Stimulated activated CD4-positive, alpha-beta T cell treated with anti-CD3 and anti-CD28 coated beads, Interleukin-4, amount 100 ng/mL, for 24 hours (primary cell): ENCODE measurements around the gene SCG2.
"Not testable (repeated sequence)": the region's sequence is repeated elsewhere in the genome, so short reads cannot be mapped to it uniquely, and the experiment has no call there.

ENCODE experiments used
- DNase-seq: peaks from one replicate; pipeline ENCODE4 v3.0.0-alpha.2; 2020

The SCG2 gene

DNA sequence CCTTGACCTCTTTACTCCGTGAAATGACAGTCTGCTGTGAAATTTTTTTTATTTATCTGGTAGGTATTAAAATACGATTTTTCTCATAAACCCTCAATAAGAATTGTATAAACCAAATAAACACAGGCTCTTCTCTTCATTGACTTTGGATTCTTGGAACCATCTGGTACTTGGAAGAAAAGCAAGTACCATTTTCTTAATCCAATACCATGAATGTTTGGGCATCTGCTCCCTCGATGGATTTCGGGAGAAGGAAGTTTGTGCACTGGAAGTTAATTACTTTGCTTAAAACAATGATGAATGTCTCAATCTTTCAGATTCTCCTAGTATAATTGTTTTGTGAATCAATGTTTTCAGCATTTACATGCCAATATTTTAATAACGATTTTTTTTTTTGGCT, 5.3 kb upstream of the SCG2 start:
- no peak for DNase-seq

DNA sequence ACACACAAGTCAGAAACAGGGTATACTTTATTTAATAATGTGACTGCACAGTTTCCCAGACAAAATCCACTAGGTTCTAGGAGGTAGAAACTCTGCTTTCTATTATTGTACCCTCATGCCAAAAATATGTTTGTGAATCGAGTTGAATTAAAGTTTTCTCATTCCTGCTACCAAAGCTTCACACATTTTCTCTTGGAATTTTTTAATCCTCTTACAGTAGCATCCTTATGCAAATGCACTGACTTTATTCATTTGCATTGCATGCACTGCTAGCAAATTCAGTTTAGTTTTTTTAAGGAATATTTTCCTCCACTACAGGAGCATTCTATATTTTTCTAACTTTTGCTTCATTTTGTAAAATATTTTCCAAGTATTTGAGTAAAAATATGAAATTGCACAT, 4.8 kb upstream of the SCG2 start:
- no peak for DNase-seq

DNA sequence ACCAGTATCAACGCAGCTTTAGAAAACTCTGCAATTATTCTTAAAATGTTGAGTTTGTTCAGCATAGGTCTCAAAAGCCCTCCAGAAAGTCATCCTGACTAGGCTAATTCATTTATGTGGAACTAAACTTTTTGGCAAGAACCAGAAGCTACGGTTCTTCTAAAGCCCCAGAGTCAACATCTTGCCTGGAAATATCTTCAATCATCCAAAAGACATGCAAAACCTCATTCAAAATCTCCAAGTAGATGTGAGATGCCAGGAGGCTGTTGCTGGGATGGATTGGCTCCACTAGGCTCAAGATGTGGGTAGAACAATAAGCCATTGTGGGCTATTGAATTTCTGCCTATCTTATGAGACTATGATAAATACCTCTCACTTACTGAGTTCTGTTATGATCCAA, 2.1 kb upstream of the SCG2 start:
- no peak for DNase-seq

DNA sequence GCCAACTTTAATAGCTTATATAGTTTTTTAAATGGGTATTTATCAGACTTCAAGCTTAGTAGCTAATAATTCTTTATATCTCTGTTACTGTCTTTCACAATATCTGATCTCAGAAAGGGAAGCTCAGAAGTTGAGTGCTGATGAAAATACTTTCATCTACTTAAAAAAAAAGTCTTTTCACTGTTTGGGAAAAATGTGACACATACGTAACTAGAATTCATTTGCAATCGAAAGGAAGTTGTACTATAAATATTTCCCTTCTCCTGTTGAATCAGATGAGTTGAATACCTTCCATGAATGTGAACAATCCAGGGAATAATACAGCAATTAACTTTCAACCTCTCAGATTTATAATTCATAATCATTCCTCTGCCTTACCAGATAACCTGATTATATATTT, 811 bp upstream of the SCG2 start:
- no peak for DNase-seq

DNA sequence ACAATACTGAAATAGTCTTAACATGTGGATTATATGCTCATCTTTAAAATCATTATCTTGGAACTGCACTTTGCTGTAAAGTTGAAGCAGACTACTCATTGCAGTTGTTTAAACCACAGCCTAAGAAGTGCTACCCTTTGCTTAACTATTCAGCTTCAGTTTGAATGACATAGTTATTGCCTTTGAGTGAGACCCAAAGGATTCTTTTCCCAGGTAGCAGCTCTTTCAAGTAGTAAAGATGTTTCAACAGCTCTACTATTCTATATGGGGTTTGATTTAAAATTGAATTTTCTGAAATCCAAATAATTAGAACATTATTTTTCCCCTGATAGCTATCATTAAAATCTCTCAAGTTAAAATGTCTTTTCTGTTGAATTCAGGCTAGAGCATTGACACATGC, 1.1 kb downstream of the SCG2 start:
- no peak for DNase-seq

DNA sequence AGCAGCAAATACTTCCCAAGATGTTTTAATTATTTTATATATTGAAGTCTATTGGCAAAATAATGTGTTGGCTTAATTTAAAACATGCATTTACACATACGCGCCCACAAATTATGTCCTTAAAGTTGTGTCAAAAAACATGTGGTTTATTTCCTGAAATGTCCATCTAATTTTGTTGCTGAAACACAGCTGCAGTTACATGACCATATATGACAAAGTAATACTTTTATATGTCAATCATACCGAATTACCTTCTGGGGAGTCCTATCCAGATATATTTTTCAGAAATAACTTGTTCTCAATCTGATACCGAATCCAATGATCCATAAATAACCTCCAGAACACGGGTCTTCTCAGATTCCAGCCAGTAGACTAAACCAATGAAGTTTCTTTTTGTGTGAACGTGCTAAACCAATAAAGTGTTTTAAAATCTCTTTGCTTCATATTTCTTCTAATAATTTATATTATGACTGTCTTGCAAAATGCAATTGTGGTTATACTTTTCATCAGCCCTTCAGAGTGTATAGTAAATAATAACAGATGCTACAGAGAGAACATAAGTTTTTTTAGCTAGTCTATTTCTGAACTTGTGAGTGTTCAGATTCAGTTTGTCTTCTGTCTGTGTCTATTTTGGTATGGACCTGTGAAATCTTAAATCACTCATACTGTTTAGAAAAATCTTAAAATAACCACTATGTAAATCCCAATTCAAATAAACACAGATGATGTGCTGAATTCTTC, 2.4 kb downstream of the SCG2 start:
- no peak for DNase-seq

DNA sequence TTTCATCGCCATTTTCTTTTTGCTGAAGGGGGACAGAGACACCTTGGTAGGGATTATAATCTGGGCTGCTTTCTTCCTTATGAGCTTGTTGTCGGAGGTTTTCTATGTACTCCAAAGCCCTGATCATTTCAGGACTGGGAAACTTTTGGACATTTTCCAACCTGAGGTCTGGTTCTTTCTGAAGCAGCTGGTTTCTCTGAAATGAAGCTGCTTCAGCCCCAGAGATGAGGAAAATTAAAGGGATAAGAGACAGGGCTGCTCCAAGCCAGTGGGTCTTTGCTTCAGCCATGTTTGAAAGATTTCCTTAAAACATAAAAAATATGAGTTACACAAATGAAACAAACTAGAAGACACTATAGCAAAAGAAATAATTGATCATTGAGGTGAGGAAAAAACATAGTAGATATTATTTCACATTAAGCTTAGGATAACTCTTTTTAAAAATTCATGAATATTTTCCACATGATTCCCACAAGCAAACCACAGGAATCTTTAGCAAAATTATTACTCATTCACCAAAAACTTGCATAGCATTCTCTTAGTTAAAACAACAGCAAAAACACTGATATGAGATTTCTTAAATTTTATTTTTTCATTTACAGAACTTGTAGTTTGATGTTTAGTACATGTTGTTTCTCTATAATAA, 3.0 kb downstream of the SCG2 start:
- DNase-seq: no peak

DNA sequence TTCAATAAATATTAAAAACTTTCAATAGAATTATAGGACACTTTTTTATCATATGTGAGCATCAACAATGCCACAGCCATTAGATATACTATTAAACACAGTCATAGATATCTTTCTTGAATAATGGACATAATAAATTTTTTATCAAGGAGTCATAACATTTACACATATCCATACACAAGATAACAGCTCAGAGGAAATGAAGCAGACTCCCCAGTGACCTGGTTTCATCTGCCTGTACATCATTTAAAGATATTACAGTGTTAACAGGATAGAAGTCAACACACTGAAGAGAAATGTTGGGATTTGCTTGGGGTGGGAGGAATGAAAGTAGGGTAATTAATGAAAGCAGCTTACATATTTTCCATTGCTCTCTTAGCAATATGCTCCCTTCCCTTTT, 5.1 kb downstream of the SCG2 start:
- no peak for DNase-seq

DNA sequence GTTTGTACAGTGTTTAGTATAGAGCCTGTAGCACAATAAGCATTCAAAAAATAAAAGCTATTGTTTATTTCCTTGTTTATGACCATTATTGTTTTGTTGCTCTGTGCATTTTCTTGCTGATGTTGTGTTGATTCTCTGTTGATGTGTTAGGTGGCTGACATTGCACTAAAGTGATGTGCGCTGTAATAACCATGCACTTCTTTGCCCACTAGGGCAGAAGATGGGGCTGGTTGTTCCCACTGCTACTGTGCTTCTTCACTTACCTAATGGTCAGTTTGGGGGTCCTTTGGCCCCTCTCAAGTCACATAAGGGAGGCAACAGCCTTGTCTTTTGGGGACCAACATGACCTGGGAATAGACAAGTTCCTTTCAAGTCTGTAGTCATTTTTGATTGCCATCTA, 6.0 kb downstream of the SCG2 start:
- no peak for DNase-seq

DNA sequence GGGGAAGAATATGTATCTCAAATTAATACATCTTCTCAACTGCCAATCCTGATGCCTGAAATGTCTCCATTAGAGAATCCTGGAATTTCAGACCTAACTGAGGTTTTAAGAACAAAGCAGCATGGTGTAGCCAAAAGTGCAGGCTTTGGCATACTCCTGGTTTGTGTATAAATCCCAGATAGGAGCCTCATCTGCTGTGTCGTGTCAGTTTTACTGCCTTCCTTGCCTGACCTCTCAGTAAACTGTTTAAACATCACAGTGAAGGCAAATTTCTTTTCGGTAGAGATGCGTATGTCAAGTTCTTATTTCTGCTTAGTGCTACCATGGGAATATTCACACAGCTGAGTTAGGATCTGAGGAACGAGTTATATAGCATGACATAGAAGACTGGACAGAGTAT, 7.3 kb downstream of the SCG2 start:
- no peak for DNase-seq

DNA sequence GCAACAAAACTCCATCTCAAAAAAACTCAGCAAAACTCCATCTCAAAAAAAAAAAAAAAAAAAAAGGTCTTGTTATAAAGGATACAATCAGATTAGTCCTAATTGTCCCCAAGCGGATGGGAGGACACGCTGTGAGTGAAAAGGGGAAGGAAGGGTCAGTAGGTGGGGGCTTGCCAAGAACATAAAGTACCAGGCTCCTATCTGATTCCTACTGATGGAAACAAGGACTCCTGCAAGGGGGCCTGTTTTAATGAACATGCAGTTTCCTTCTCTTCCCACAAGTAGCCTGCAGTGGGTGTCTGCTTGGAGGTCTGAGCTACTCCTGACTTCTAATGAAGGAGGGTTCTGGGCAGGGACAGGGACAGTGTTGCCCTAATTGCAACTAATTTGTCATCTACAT, 7.9 kb downstream of the SCG2 start:
- no peak for DNase-seq

DNA sequence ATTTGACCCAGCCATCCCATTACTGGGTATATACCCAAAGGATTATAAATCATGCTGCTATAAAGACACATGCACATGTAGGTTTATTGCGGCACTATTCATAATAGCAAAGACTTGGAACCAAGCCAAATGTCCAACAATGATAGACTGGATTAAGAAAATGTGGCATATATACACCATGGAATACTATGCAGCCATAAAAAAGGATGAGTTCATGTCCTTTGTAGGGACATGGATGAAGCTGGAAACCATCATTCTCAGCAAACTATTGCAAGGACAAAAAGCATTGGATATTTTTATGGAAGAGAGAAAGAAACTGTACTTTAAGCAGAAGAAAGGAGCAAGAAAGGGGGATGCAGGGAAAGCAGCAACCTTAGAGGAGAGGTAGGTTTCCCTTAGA, 9.5 kb downstream of the SCG2 start:
- DNase-seq: not testable (repeated sequence)

DNA sequence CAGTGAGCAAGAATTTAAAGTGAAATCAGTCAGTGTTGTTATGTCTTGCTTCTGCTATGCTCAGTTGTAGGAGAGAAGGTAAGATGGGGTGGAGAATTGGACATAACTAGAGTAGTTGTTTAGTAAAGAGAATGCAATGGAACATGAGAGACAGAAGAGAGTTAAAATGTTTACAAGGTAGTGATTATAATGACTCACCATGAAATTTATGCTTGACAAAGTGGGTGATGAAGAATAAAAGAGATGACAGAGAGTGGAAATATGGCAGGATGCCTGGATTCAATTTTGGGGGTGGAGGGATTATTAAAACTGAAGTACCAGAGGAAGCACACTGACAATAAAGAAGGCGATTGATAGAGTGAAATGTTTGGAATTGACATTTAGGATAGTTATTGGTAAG, 10.6 kb downstream of the SCG2 start:
- no peak for DNase-seq

DNA sequence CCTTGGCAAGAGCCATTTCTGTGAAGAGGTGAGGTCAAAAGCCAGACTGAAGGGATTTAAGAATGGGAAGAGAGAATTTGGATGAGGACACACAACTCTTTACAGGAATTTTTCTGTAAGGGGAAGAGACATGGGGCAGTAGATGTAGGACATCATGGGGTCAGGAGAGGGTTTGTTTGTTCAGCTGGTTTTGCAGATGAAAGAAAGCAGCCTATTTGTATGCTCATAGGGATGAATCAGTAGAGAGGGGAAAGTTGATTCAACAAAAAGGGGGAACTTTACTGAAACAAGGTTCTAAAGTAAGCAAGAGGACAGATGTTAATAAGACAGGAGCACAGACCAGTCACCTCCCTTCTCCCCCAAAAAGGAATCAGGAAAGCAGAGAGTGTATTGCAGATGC, 11.2 kb downstream of the SCG2 start:
- no peak for DNase-seq

DNA sequence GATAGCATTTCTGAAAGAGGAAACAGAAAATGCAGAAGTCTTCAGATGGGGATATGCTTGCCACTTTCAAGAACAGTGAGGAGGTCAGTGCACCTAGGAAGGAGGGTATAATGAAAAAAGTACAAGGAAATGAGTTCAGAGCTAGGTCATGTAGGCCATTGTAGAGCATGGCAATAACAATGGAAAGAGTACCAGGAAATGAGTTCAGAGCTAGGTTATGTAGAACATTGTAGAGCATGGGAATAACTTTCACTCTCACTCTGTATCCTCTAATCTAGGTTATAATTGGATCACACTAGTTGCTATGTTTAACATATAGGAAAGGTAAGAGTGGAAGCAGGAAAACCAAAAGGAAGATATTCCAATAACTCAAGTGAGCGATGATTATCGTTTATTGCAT, 12.3 kb downstream of the SCG2 start:
- DNase-seq: no peak

DNA sequence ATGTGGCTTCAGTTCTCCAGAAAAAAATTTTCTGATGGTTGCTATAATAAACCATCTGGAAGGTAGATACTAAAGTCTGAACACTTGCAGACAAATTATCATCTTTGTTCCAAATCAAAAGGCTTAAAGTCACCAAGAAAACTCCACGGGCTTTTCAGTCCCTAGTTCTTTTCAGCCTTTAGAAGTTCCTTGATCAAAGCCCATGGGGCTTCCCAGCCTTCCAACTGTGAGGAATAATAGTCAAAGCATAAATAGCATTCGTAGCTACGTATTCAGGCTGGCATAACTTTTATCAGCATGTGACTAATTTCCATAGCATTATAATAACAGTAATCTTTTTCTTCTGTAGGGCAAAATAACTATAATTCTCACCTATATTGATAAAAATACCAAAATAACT, 13.9 kb downstream of the SCG2 start:
- DNase-seq: no peak

DNA sequence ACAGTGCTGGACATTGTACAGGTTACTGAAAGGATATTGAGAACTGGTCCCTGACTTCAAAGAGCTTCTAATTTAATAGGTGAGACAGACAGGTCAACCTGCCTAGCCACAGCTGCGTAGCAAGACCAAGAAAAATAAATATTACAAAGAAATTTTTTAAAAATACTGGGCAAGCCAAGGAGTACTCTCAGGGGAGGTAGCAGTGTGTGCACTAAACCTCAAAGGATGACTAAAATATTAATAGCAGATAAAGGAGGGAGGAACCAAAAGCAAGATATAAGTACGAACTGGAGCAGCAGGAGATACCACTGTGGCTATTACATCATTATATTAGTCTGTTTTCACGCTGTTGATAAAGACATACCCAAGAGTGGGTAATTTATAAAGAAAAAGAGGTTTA, 14.9 kb downstream of the SCG2 start:
- DNase-seq: no peak

DNA sequence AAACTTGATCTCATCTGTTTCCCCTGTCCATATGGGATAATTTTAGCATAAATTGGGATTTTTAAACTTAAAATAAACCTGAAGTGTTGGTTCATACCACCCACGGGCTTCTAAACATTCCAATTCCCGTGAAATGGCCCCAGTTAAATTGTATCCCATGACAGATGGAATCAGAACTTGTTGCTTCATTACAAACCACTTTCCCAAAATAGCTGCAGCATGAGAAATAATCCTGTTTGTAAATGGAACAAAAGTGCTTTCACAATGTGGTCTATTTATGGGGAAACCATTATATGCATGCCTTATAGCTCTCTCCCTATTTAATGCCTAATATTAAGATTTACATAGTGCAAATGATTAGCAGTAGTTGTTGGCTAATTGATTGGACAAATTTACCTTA, 15.9 kb downstream of the SCG2 start:
- no peak for DNase-seq

DNA sequence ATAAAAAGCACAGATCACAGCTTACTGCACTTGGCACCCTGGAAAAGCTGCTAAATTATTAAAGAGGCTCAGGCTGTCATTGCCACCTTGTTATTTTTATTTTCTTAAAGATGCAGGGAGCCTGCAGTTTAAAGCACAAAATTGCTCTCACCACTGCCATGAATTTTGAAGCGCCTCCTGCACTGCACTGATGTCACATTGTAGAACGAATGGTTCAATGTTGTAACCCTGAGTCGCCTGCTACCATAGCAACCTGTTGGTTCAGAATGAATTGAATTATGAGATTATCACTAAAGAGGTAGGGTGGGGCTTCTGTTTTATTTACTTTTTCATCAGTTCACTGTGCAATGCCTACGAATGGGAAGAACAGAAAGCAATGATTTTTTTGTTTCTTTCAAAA, 16.5 kb downstream of the SCG2 start:
- DNase-seq: no peak

DNA sequence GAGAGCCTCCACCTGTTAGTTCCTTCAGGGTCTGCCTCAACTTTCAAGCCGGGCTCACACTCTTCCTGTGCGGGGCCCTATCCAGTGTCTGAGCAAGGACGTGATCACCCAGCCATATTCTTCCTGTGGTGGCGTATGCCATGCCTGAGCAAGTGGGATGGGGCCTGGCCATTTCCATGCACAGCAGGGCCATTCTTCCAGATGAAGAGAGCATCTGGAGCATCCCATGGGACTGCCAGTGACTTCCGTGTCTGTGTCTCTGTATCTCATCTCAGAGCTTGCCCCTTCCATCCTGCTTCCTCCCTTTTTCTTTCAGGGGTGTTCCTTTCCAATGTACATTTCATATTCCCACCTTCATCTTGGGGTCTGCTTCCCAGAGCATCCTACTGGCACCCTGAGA, 20.2 kb downstream of the SCG2 start:
- DNase-seq: no peak

DNA sequence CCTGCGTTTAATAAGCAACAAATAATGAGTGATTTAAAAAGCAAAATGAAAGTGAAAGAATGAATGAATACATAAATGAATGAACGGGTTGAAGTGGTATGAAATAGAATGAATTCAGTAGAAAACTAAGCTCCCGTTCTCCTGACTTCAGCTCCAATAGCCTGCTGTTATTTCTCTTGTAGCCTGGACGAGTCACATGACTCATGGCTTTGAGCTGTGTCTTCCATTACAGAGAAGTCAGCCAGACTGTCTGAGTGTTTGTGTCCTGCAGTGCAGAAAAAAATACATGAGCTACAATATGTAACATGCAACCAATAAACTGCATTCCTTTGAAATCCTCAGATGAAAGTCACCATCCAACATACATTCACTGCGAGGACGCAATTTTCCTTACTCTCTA, 21.2 kb downstream of the SCG2 start:
- no peak for DNase-seq

DNA sequence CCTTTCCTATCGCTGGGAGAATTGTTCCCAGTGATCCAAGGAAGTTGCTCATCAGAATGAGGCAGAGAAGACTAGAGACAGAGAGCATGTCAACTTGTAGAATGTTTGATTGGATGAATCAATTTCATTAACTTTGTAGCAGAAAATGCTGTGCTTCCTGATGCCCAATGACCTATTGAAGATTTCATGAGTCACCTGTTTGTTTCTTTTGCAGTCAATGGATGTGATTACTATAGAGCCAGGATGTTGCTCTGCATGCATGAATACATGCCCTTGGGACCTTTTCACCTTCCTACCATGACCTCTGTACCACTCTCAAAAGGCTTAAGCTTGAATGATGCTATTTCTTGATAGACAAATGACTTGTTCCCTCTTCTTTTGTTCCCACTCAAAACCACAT, 23.3 kb downstream of the SCG2 start:
- DNase-seq: no peak

DNA sequence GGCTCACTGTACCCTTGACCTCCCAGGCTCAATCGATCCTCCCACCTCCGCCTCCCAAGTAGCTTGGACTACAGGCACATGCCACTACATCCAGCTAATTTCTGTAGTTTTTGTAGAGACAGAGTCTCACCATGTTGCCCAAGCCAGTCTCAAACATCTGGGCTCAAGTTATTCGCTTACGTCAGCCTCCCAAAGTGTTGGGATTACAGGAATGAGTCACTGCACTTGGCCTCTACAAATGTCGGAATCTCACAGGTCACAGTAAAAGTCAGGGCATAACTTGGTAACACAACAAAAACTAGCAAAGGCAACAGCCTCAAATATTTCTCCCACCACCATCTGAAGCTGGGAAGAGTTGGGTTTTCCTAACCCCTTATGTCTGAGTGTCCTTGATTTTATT, 25.3 kb downstream of the SCG2 start:
- no peak for DNase-seq

DNA sequence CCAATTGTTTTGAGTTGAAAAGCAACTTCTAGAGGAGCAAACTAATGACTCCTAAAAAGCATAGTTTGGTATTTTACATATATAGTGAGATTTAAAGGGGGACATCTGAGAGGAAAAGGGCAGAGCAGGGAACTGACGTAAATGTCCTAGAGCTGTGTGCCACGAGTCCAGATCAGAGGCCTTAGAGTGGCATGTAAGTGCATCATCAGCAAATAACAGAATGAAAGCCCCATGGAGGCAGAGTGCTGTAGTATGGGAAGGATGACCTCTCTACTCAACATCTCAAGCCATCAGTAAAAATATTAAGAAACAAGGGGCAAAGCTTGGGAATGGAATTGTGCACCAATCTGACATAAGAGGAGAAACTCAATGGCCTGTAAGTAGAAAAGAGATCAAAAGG, 31.4 kb downstream of the SCG2 start:
- DNase-seq: no peak

DNA sequence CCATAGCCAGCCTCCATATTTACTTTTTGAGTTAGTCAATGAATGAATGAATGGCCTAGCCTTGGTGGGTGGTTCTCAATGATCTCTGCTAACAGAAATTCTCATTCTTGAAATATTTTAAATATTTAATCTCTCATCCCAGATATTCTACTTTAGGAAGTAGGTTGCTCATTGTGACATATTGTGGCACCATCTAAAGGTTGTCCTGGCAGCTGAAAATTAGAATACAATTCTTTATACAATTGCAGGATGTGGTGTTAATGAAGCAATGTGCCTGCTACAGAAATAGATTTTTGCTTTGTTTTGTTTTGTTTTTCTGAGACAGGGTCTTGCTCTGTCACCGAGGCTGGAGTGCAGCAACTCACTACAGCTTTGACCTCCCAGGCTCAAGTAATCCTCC, 35.8 kb downstream of the SCG2 start:
- DNase-seq: no peak
